HepG2 (cell line): ENCODE measurements around the gene PARP6. TPM values are rescaled to one million over a fixed set of nuclear protein-coding genes. Genes with fewer than 3 reads are reported as not detected.
A peak's percentile ranks its signal among the peaks of the same experiment; 100 is the strongest.

Experiments
- E2F1 ChIP-seq: sonication (generic); formaldehyde crosslinking; IDR thresholded peaks from 2 replicates; pipeline ENCODE4 v1.5.0; 2020; ENCODE audit warnings: missing genetic modification reagents
- KDM2A ChIP-seq: sonication (generic); formaldehyde crosslinking; IDR thresholded peaks from 2 replicates; pipeline ENCODE4 v1.4.0; 2020; ENCODE audit warnings: low read depth, missing genetic modification reagents, borderline replicate concordance
- LCORL ChIP-seq, 2 experiments: fragments of 450-650 bp in 1 of 2; sonication (generic) in 1 of 2; formaldehyde crosslinking in 1 of 2; IDR thresholded peaks; 2 replicates each; pipeline versions ENCODE4 v1.5.0 to v1.6.1; 2017 to 2020; ENCODE audit warnings: antibody characterized with exemption in 1 of 2, missing genetic modification reagents in 1 of 2
- MXD4 ChIP-seq: IDR thresholded peaks from 2 replicates; pipeline ENCODE4 v1.6.1; 2016; ENCODE audit warnings: mild to moderate bottlenecking, missing biosample characterization, missing genetic modification reagents
- PCBP1 ChIP-seq: fragments of 200-400 bp; formaldehyde crosslinking; IDR thresholded peaks from 2 replicates; pipeline ENCODE4 v1.6.1; 2017; ENCODE audit warnings: mild to moderate bottlenecking, low read depth, low read length, borderline replicate concordance
- PITX1 ChIP-seq: sonication (generic); formaldehyde crosslinking; IDR thresholded peaks from 2 replicates; pipeline ENCODE4 v1.5.1; 2020; ENCODE audit warnings: mild to moderate bottlenecking, missing genetic modification reagents
- RFXAP ChIP-seq: sonication (generic); formaldehyde crosslinking; IDR thresholded peaks from 2 replicates; pipeline ENCODE4 v1.4.0; 2020; ENCODE audit warnings: missing genetic modification reagents, borderline replicate concordance
- ZFP36L1 ChIP-seq: sonication (generic); formaldehyde crosslinking; IDR thresholded peaks from 2 replicates; pipeline ENCODE4 v1.8.0; 2022; ENCODE audit warnings: mild to moderate bottlenecking, missing genetic modification reagents, moderate library complexity
- ZNF280D ChIP-seq: sonication (generic); formaldehyde crosslinking; IDR thresholded peaks from 2 replicates; pipeline ENCODE4 v1.5.1; 2020; ENCODE audit warnings: mild to moderate bottlenecking, missing genetic modification reagents
- ZNF646 ChIP-seq: sonication (generic); formaldehyde crosslinking; IDR thresholded peaks from 2 replicates; pipeline ENCODE4 v1.9.0; 2021; ENCODE audit warnings: mild to moderate bottlenecking, missing genetic modification reagents
- polyA plus RNA-seq, 8 experiments: library from polyadenylated mRNA; depleted of rRNA in 3 of 8; stranded (reverse) in 7 of 8; unstranded in 1 of 8; fragments of >200 nt; fragmentation: Illumina TruSeq in 4 of 8; extraction: Trizol in 4 of 8; gene quantifications; 2 replicates each; pipeline versions ENCODE4 v1.2.1 to v1.2.3, GENCODE V29; 2011 to 2016; ENCODE audit warnings: low read depth in 4 of 8, missing spikeins in 1 of 8, mixed read lengths in 1 of 8; ENCODE audit not compliant: insufficient read depth in 1 of 8
- total RNA-seq, 5 experiments: library from RNA; depleted of rRNA; stranded (reverse); fragments of >200 nt; fragmentation: Illumina TruSeq; extraction: Trizol; gene quantifications; 2 replicates each; pipeline ENCODE4 v1.2.3, GENCODE V29; 2016; ENCODE audit warnings: low read depth in 1 of 5

Gene PARP6
- total and polyA plus RNA-seq, 2 of the 13 experiments (the other 11 are each of a cell fraction or from before 2014, with no cell fraction given): 0.22 to 0.87 TPM

- TF ChIP-seq ZNF646 (CRISPR knock-in tag) (no peak), PCBP1 (peak; percentile 97), PITX1 (CRISPR knock-in tag) (peak; percentile 23), ZNF280D (peak; percentile 14; the same call in 1 of the 2 replicates), E2F1 (CRISPR knock-in tag) (peak; percentile 69; the same call in 1 of the 2 replicates), RFXAP (CRISPR knock-in tag) (0 out of 2 replicates have a peak, but pooled peaks have one; percentile 94), KDM2A (CRISPR knock-in tag) (peak; percentile 79), LCORL (IDR thresholded peaks at IDR 0.05) (peak; percentile 98), LCORL (CRISPR knock-in tag; IDR thresholded peaks at IDR 0.05) (peak; percentile 46; the same call in 1 of the 2 replicates), ZFP36L1 (CRISPR knock-in tag) (0 out of 2 replicates have a peak, but pooled peaks have one; percentile 2), MXD4 (CRISPR knock-in tag) (peak; percentile 34)
Measured at GRCh38 chr15:72231066-72231832, 41.1 kb downstream of the PARP6 start, which contains the start of gene PKM (continued).
